ENCODE measurements around the gene LIMA1. TPM values are rescaled to one million over a fixed set of nuclear protein-coding genes. Genes with fewer than 3 reads are reported as not detected.
"Not testable (repeated sequence)": the region's sequence is repeated elsewhere in the genome, so short reads cannot be mapped to it uniquely, and the experiment has no call there.

The LIMA1 gene
- total RNA-seq, 2 donors from 2014 or later, result 61.8 to 65.7 TPM

DNA sequence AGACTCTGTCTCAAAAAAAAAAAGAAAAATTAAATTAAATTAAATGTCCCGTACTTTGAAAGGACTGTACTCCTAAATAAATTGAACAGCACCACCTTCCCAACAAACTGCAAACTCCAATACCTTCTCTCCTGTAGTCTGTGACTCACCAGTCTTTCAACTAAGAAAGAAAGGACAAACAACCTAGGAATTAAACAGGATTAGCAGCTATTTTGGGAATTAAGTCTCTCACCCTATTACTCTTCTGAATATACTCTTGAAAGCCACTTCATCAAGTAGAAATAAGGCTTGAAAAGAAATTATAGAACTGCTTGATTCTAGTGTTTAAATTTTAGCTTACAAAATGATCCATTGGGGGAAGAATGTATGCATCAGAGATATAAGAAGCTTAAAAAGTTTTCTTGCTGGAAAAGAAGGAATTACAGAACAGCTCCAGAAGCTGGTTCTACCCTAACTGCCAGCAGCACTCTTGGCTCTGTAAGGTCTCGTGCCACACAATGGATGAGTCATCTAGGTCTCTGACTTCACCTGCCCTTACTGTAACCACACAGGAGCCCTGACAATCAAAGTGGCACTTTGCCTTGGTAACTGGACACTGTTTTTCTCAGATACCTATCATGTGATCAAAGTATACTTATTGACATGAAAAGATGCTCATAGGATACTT is 59.2 kb downstream of the LIMA1 start:
- peak overlapping the region; percentile 62 for H3K27ac Mint-ChIP-seq
- H3K4me1 Mint-ChIP-seq, result peaks cover 16% of the 10 kb centered on the region
- peaks cover 12% of the 10 kb centered on the region for H3K36me3 Mint-ChIP-seq (ENCODE audit: low read depth)
- no peak overlapping the region for H3K4me3 Mint-ChIP-seq
- ATAC-seq (replicated peaks), result peak; percentile 63
- no peaks in the 10 kb centered on the region for H3K27me3 Mint-ChIP-seq
- no peaks in the 10 kb centered on the region for H3K9me3 Mint-ChIP-seq

DNA sequence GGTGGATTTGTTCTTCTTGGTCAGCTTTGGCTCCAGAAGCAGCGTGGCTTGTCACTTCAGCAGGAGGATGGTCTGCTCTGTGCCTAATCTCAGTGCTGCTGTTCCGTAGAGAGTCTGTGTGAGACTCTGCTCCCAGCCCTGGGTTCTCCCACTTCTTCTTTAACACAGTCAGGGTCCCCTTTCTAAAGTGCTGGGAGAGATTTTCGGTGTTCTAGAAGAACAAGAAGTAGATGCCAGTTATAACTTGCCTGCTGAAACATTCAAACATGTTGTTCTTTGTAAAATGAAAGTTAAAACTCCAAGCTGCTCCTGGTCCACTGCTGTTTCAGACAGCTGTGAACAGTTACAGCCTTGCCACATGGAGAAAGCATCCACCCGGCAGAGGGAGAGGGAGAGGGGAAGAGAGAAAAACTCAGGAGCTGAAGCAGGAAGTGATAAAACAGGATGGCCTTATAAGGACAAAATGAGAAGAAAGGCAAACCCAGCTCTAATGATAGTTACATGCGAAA is 61.0 kb downstream of the LIMA1 start:
- Mint-ChIP-seq H3K27me3 (no peaks in the 10 kb centered on the region), H3K27ac (no peak overlapping the region), H3K9me3 (no peaks in the 10 kb centered on the region), H3K4me1 (peaks cover 18% of the 10 kb centered on the region), H3K4me3 (no peak overlapping the region), H3K36me3 (ENCODE audit: low read depth) (peaks cover 30% of the 10 kb centered on the region)
- peak; percentile 40 for ATAC-seq (replicated peaks)

DNA sequence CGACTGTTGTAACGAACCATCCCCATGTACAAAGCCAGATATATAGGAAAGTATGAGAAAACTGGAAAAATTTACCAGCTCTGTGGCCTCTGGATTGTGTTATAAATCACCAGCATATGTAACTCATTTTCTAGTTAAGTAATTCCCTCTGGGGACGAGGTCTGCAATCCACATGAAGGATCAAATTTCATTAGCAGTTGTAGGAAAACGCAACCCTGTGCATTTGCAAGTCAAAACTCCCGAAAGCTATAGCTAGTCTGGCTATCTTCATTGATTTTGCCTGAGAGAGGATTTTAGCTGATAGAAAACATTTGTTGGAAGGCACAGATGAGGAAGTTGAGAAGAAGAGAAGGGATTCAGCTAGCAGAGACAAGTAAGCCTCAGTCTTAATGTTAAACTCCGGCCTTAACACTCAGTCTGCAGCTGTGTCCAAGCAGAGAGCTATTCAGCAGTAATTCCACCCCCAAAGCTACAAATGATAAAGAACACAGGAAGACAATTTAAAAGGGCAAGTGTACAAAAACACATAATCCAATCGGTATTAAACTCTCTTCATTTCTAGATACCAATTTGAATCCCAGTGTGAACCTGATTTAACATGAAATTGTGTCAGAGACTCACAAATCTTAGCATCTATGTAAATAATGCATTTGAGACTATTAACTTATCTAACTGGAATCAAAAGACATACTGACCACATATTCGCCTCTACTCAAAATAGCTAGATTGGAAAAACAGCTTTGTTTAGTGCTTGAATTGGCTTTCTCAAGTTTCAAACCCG is 61.9 kb downstream of the LIMA1 start:
- H3K9me3 Mint-ChIP-seq, result no peaks in the 10 kb centered on the region
- no peaks in the 10 kb centered on the region for H3K27me3 Mint-ChIP-seq
- H3K36me3 Mint-ChIP-seq (ENCODE audit: low read depth), result peaks cover 37% of the 10 kb centered on the region
- no peak overlapping the region for H3K4me3 Mint-ChIP-seq
- no peak for ATAC-seq (replicated peaks)
- H3K27ac Mint-ChIP-seq, result no peak overlapping the region
- H3K4me1 Mint-ChIP-seq, result peaks cover 22% of the 10 kb centered on the region

DNA sequence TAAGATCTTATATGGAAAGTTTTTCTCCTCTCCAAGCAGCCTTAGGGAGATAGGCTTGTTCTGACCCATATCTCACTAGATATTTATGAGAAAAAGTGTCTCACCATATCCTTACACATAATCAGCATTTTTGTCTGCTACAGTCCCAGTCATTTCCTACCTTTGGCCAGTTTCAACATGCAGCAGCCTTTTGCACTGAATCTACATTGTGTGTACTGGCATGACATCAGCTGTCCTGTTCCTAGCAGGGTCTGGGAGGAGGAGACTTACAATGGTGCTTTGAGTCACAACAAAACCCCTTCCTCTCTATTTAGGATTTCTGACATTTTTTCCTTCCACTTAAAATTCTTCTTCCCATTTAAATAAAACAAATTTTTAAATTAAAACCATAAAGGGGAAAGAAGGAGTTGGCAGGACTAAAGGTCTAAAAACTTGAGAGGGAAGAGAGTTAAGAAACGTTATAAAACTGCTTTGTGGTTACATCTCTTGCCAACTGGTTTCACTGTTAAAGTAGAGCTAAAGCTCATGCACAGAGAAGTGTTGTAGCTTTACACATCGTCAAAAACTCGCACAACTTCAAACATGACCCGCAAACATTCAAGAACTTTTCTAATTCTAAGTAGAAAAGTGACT is 62.8 kb downstream of the LIMA1 start:
- peak; percentile 89 for ATAC-seq (replicated peaks)
- H3K9me3 Mint-ChIP-seq, result no peaks in the 10 kb centered on the region
- H3K27me3 Mint-ChIP-seq, result no peaks in the 10 kb centered on the region
- peaks cover 22% of the 10 kb centered on the region for H3K4me1 Mint-ChIP-seq
- no peak overlapping the region for H3K27ac Mint-ChIP-seq
- H3K36me3 Mint-ChIP-seq (ENCODE audit: low read depth), result peaks cover 37% of the 10 kb centered on the region
- H3K4me3 Mint-ChIP-seq, result no peak overlapping the region

DNA sequence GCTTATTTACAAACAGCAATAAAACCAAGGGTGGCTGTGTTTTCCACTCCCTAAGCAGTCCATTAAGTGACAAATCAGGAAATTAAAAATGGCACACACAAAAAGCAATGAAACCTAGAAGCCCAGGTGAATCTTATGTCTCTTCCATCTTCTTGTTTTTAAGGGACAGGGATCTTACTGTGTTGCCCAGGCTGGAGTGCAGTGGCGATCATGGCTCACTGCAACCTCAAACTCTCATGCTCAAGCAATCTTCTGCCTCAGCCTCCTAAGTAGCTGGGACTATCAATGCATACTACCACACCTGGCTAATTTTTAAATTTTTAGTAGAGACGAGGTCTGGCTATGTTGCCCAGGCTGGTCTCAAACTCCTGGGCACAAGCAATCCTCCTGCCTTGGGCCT is 63.8 kb downstream of the LIMA1 start:
- H3K36me3 Mint-ChIP-seq (ENCODE audit: low read depth), result peaks cover 43% of the 10 kb centered on the region
- peaks cover 27% of the 10 kb centered on the region for H3K4me1 Mint-ChIP-seq
- H3K4me3 Mint-ChIP-seq, result no peak overlapping the region
- H3K9me3 Mint-ChIP-seq, result no peaks in the 10 kb centered on the region
- no peaks in the 10 kb centered on the region for H3K27me3 Mint-ChIP-seq
- H3K27ac Mint-ChIP-seq, result no peak overlapping the region
- no peak for ATAC-seq (replicated peaks)

DNA sequence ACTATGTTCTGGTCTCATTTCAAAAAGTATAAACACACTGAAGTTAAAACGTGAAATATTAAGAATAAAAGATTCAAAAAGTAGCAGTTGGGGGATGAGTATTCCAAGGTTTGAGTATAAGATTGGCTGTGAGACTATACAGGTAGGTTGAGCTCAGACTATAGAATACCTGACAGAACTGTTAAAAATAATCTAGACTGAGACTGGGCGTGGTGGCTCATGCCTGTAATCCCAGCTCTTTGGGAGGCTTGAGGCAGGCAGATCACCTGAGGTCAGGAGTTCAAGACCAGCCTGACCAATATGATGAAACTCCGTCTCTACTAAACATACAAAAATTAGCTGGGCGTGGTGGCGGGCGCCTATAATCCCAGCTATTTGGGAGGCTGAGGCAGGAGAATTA is 64.3 kb downstream of the LIMA1 start:
- Mint-ChIP-seq H3K4me1 (peaks cover 28% of the 10 kb centered on the region), H3K36me3 (ENCODE audit: low read depth) (peaks cover 47% of the 10 kb centered on the region)
- H3K9me3 Mint-ChIP-seq; ATAC-seq (replicated peaks); H3K27ac Mint-ChIP-seq; H3K4me3 Mint-ChIP-seq; H3K27me3 Mint-ChIP-seq: not testable (repeated sequence)

DNA sequence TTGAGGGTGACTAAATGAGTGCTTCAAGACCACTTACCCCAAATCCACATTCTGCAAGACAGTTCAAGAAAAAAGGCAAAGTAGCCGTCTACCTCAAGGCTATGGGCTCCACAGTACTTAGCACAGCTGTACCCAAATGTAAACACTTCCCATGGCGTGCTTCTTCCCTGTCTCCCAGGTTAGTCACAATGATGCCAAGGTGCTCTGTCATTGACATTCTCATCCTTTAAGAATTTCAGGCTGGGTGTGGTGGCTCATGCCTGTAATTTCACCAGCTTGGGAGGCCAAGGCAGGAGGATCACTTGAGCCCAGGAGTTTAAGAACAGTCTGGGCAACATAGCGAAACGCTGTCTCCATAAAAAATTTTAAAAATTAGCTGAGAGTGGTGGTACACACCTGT is 64.9 kb downstream of the LIMA1 start:
- no peaks in the 10 kb centered on the region for H3K9me3 Mint-ChIP-seq

DNA sequence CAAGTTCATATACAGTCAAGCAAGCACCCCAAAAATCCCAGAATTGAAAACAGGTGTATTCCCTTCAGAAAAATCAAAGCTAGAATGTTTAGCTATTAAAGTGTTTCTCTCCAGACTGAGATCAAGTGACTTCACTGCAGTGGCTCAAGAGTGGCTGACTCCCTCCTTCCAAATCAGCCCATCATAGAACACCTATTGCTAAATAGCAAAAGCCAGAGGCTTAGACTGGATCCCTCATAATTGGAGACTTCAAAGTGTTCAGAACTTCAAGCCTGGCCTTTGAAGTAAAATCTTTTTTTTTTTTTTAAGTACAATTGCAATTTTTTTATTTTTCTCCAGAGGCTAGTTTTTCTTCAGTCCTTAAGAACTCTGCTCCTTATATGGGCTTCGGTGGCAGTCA is 66.1 kb downstream of the LIMA1 start:
- H3K4me1 Mint-ChIP-seq, result peaks cover 35% of the 10 kb centered on the region

More for the DNA sequence above, 64.9 kb downstream of the LIMA1 start:
- H3K36me3 Mint-ChIP-seq (ENCODE audit: low read depth), result peaks cover 53% of the 10 kb centered on the region
- ATAC-seq (replicated peaks), result no peak
- H3K4me1 Mint-ChIP-seq, result peaks cover 30% of the 10 kb centered on the region
- H3K4me3 Mint-ChIP-seq, result no peak overlapping the region
- no peak overlapping the region for H3K27ac Mint-ChIP-seq
- no peaks in the 10 kb centered on the region for H3K27me3 Mint-ChIP-seq

DNA sequence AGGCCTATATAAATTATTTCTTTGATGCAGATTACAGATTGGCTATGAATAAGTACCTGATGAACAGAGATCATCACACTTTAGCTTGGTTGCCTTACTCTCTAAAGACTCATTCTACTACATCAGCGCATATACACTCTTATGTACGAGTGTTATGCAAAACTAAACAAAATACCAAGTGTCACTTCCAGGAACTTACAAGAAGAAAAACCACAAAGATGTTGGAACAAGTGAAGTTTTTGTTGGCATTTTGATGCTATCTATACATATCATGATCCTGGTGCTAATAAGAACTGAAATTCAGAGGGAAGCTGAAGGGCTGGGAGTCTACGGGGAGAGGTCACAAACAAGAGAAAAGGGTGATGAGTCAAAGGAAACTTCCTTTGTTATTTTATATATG is 68.3 kb downstream of the LIMA1 start:
- Mint-ChIP-seq H3K4me1 (peaks cover 43% of the 10 kb centered on the region), H3K9me3 (no peaks in the 10 kb centered on the region), H3K27ac (peak overlapping the region; percentile 47), H3K36me3 (ENCODE audit: low read depth) (peaks cover 75% of the 10 kb centered on the region), H3K27me3 (no peaks in the 10 kb centered on the region), H3K4me3 (peak overlapping the region; percentile 48)
- peak; percentile 47 for ATAC-seq (replicated peaks)

More for the DNA sequence above, 66.1 kb downstream of the LIMA1 start:
- Mint-ChIP-seq H3K4me3 (no peak overlapping the region), H3K27me3 (no peaks in the 10 kb centered on the region), H3K9me3 (no peaks in the 10 kb centered on the region), H3K36me3 (ENCODE audit: low read depth) (peaks cover 63% of the 10 kb centered on the region), H3K27ac (no peak overlapping the region)
- no peak for ATAC-seq (replicated peaks)

DNA sequence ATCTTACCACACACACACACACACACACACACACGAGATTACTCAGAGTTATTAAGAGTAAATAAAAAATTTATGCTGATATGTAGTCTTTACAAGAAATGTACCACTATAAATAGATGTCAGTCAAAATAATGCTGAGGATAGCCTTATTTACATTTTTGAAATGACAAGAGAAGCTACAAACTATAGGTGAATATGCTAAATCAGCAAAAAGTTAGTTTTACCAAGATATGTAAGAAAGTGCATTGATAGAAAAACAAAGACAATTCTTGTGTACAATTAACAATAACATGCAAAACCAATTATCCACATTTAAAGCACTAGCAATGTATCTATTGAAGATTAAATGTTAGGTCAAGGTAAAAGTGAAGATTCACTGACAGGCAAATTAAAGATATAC is 69.3 kb downstream of the LIMA1 start:
- Mint-ChIP-seq H3K4me1 (peaks cover 38% of the 10 kb centered on the region), H3K36me3 (ENCODE audit: low read depth) (peaks cover 65% of the 10 kb centered on the region), H3K27me3 (no peaks in the 10 kb centered on the region), H3K4me3 (peak overlapping the region; percentile 48), H3K9me3 (no peaks in the 10 kb centered on the region), H3K27ac (peak overlapping the region; percentile 83)
- ATAC-seq (replicated peaks), result no peak

DNA sequence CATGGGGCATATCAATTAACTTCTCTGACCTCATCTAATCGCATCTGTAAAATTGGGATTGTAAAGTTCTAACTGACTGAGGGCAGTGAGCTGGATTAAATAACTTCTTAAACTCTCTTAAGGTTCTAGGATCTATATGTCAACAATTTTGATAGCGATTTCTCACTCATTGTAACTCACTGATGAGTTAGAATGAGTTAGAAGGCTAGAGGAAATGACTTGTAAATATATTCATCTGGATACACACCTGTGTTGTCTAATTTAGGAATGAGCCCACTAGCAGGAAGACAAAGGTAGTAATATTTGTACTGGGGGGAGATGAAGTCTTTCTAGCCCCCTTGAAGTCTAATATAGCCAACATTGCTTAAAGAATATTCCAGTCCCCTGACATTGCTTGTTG is 69.9 kb downstream of the LIMA1 start:
- Mint-ChIP-seq H3K27me3 (no peaks in the 10 kb centered on the region), H3K4me3 (peak overlapping the region; percentile 48), H3K4me1 (peaks cover 38% of the 10 kb centered on the region), H3K27ac (peak overlapping the region; percentile 83), H3K36me3 (ENCODE audit: low read depth) (peaks cover 59% of the 10 kb centered on the region), H3K9me3 (no peaks in the 10 kb centered on the region)
- peak; percentile 66 for ATAC-seq (replicated peaks)

DNA sequence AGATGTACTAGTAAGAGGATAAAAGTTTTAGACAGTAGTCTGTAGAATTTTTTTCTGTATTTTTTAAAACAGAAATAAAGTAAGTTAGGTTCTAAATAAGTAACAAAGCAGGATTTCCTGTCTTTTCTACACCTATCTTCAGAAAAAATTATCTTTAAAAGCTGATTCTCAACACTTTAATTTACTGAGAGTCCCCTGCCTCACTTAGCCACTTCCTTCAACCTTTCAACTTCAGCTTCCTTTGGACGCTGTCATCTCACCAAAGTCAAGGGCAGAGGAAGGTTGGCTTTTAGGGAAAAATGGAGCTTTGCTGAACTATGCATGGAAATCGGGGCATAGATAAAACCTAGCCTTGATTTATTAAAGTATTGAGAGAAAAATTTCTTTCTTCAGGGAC is 71.3 kb downstream of the LIMA1 start:
- Mint-ChIP-seq H3K4me1 (peaks cover 33% of the 10 kb centered on the region), H3K4me3 (peak overlapping the region; percentile 68), H3K27ac (peak overlapping the region; percentile 95), H3K36me3 (ENCODE audit: low read depth) (peaks cover 57% of the 10 kb centered on the region), H3K9me3 (no peaks in the 10 kb centered on the region), H3K27me3 (no peaks in the 10 kb centered on the region)
- ATAC-seq (replicated peaks), result no peak

DNA sequence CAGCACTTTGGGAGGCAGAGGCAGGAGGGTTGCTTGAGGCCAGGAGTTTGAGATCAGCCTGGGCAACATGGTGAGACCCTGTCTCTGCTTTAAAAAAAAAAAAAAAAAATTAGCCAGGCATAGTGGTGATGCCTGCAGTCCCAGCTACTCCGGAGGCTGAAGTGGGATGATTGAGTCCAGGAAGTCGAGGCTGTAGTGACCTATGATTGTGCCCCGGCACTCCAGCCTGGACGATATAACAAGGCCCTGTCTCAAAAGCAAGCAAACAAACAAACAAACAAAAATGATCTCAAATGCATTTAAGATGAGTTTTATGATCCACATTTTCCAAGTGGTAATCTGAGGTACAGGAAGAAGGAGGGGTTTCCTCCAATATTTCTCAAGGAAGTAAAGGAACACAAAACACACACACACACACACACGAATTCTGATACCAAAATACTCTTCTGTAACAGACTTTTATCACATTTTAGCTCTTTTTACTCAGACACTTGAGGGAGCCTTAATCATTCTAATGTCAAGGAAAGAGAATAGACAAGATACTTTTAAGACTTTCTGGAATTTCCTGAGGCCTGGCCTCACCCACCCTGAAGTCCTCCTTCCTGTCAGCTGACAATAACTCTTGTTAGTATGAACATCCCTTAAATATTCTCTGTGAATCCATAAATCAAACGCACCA is 71.8 kb downstream of the LIMA1 start:
- no peaks in the 10 kb centered on the region for H3K27me3 Mint-ChIP-seq
- peaks cover 32% of the 10 kb centered on the region for H3K4me1 Mint-ChIP-seq
- no peak for ATAC-seq (replicated peaks)
- peak overlapping the region; percentile 95 for H3K27ac Mint-ChIP-seq
- H3K36me3 Mint-ChIP-seq (ENCODE audit: low read depth), result peaks cover 56% of the 10 kb centered on the region
- peak overlapping the region; percentile 68 for H3K4me3 Mint-ChIP-seq
- H3K9me3 Mint-ChIP-seq, result no peaks in the 10 kb centered on the region

DNA sequence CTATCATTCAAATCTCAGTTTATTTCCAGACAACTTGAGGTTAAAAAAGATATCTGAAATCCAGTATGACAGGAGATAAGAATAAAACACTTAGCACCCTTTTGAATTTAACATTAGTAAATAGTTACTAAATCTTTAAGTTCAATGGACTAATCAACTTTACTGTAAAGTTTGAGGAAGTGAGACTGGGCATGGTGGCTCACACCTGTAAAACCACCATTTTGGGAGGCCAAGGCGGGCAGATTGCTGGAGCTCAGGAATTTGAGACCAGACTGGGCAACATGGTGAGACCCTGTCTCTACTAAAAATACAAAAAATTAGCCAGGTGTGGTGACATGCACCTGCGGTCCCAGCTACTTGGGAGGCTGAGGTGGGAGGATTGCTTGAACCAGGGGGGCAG is 75.9 kb downstream of the LIMA1 start:
- no peak for ATAC-seq (replicated peaks)
- H3K4me1 Mint-ChIP-seq, result peaks cover 10% of the 10 kb centered on the region
- peaks cover 74% of the 10 kb centered on the region for H3K36me3 Mint-ChIP-seq (ENCODE audit: low read depth)
- no peak overlapping the region for H3K4me3 Mint-ChIP-seq
- H3K27ac Mint-ChIP-seq, result no peak overlapping the region
- no peaks in the 10 kb centered on the region for H3K9me3 Mint-ChIP-seq
- no peaks in the 10 kb centered on the region for H3K27me3 Mint-ChIP-seq

All from activated T-helper 17 cell treated with anti-CD3 and anti-CD28 coated beads, Interleukin-2, amount 50 U/mL, for 72 hours (primary cell).